GM23338 (cell line): ENCODE results near the gene PAGE4. TPM values are rescaled to one million over a fixed set of nuclear protein-coding genes. Genes with fewer than 3 reads are reported as not detected.

ENCODE experiments used
- ATAC-seq: fragments of 200-7000 bp; cut with Tn5 transposase; 3 replicates; pipeline ENCODE4 v1.9.1; 2020
- DNase-seq: peaks from one replicate; pipeline ENCODE4 v3.0.0-alpha.2; 2015; ENCODE audit warnings: low spot score
- H2AFZ ChIP-seq: fragments of 200-600 bp; sonication (generic); 2 replicates; pipeline ENCODE4 v1.8.0; 2016; ENCODE audit warnings: antibody characterized with exemption, mild to moderate bottlenecking, moderate library complexity
- H3F3A ChIP-seq: fragments of 200-600 bp; sonication (generic); replicated peaks from 2 replicates; pipeline ENCODE4 v1.8.0; 2017; ENCODE audit warnings: antibody characterized with exemption, mixed run types, low read depth
- H3K27ac ChIP-seq: fragments of 200-600 bp; sonication (generic); 2 replicates; pipeline ENCODE4 v1.6.1; 2016; ENCODE audit warnings: low read depth
- H3K27me3 ChIP-seq: fragments of 200-600 bp; sonication (generic); 2 replicates; pipeline ENCODE4 v1.8.0; 2016; ENCODE audit warnings: mild to moderate bottlenecking, mixed run types, moderate library complexity; ENCODE audit not compliant: insufficient read depth
- H3K36me3 ChIP-seq: fragments of 200-600 bp; sonication (generic); 2 replicates; pipeline ENCODE4 v1.8.0; 2016; ENCODE audit warnings: mild to moderate bottlenecking; ENCODE audit not compliant: insufficient read depth
- H3K4me1 ChIP-seq: fragments of 200-600 bp; sonication (generic); 2 replicates; pipeline ENCODE4 v1.8.0; 2016; ENCODE audit warnings: mild to moderate bottlenecking, moderate library complexity; ENCODE audit not compliant: insufficient read depth
- H3K4me2 ChIP-seq: fragments of 200-600 bp; sonication (generic); 2 replicates; pipeline ENCODE4 v1.7.1; 2017; ENCODE audit warnings: mixed run types
- H3K4me3 ChIP-seq: fragments of 200-600 bp; sonication (generic); 2 replicates; pipeline ENCODE4 v1.6.1; 2016; ENCODE audit warnings: mixed run types
- H3K79me2 ChIP-seq: fragments of 200-600 bp; sonication (generic); replicated peaks from 2 replicates; pipeline ENCODE4 v1.8.0; 2017; ENCODE audit warnings: mild to moderate bottlenecking; ENCODE audit not compliant: insufficient read depth
- H3K9me2 ChIP-seq: fragments of 200-600 bp; sonication (generic); 2 replicates; pipeline ENCODE4 v1.8.0; 2017; ENCODE audit not compliant: insufficient read depth
- H4K20me1 ChIP-seq: fragments of 200-600 bp; sonication (generic); replicated peaks from 2 replicates; pipeline ENCODE4 v1.8.0; 2017; ENCODE audit warnings: mild to moderate bottlenecking; ENCODE audit not compliant: insufficient read depth
- H3K27ac Mint-ChIP-seq: 2 replicates; pipeline ENCODE4 v1.8.0; 2020; ENCODE audit warnings: inconsistent platforms, mild to moderate bottlenecking, moderate library complexity, mixed read lengths
- H3K27me3 Mint-ChIP-seq: 3 replicates; pipeline ENCODE4 v1.8.0; 2022; ENCODE audit warnings: low read depth, mild to moderate bottlenecking, moderate library complexity, mixed read lengths, inconsistent platforms; ENCODE audit not compliant: insufficient read depth, poor library complexity
- H3K36me3 Mint-ChIP-seq: 3 replicates; pipeline ENCODE4 v1.8.0; 2021; ENCODE audit warnings: low read depth, mild to moderate bottlenecking, inconsistent platforms, moderate library complexity, mixed read lengths
- H3K4me1 Mint-ChIP-seq: 3 replicates; pipeline ENCODE4 v1.8.0; 2020; ENCODE audit warnings: mild to moderate bottlenecking, inconsistent platforms, mixed read lengths
- H3K4me3 Mint-ChIP-seq: 3 replicates; pipeline ENCODE4 v1.8.0; 2021; ENCODE audit warnings: moderate library complexity, mild to moderate bottlenecking, inconsistent platforms, mixed read lengths
- H3K9me3 Mint-ChIP-seq: 3 replicates; pipeline ENCODE4 v1.8.0; 2020; ENCODE audit warnings: moderate library complexity, mild to moderate bottlenecking, inconsistent platforms, mixed read lengths
- CREB1 ChIP-seq: fragments of 250-450 bp; sonication (Bioruptor Pico); IDR thresholded peaks from 2 replicates; pipeline ENCODE4 v1.5.0; 2020; ENCODE audit warnings: low read depth, mild to moderate bottlenecking, moderate library complexity
- CTCF ChIP-seq, 2 experiments: fragments of 200-600 bp in 1 of 2; sonication (generic) in 1 of 2; conservative IDR thresholded peaks; 2 replicates each; pipeline versions ENCODE4 v1.5.1 to v1.6.1; 2016 to 2017; ENCODE audit warnings: antibody characterized with exemption in 2 of 2, low read depth in 2 of 2, mild to moderate bottlenecking in 2 of 2, moderate library complexity in 1 of 2
- ETS1 ChIP-seq: IDR thresholded peaks from 2 replicates; pipeline ENCODE4 v1.6.1; 2016; ENCODE audit warnings: antibody characterized with exemption
- EZH2 ChIP-seq: fragments of 200-600 bp; sonication (generic); IDR thresholded peaks from one replicate; pipeline ENCODE4 v1.8.0; 2017; ENCODE audit warnings: antibody characterized with exemption, mild to moderate bottlenecking, low read depth; ENCODE audit not compliant: unreplicated experiment
- EZH2phosphoT487 ChIP-seq: fragments of 200-600 bp; sonication (generic); IDR thresholded peaks from one replicate; pipeline ENCODE4 v1.8.1; 2018; ENCODE audit warnings: antibody characterized with exemption; ENCODE audit not compliant: unreplicated experiment
- JUNB ChIP-seq: IDR thresholded peaks from one replicate; pipeline ENCODE4 v1.6.1; 2016; ENCODE audit warnings: antibody characterized with exemption; ENCODE audit not compliant: unreplicated experiment
- NANOG ChIP-seq: IDR thresholded peaks from 2 replicates; pipeline ENCODE4 v1.6.1; 2016; ENCODE audit warnings: antibody characterized with exemption, borderline replicate concordance
- POLR2AphosphoS5 ChIP-seq: IDR thresholded peaks from 2 replicates; pipeline ENCODE4 v1.6.1; 2016; ENCODE audit warnings: antibody characterized with exemption, low read depth
- REST ChIP-seq: IDR thresholded peaks from one replicate; pipeline ENCODE4 v1.6.1; 2018; ENCODE audit warnings: antibody characterized with exemption; ENCODE audit not compliant: unreplicated experiment
- STAT1 ChIP-seq: IDR thresholded peaks from one replicate; pipeline ENCODE4 v1.6.1; 2016; ENCODE audit warnings: antibody characterized with exemption; ENCODE audit not compliant: unreplicated experiment
- ZNF114 ChIP-seq: fragments of 250-450 bp; sonication (Bioruptor Pico); IDR thresholded peaks from 2 replicates; pipeline ENCODE4 v1.5.0; 2020; ENCODE audit warnings: mild to moderate bottlenecking, moderate library complexity
- ZNF331 ChIP-seq: fragments of 250-450 bp; sonication (Bioruptor Pico); IDR thresholded peaks from 2 replicates; pipeline ENCODE4 v1.5.0; 2020; ENCODE audit warnings: low read depth, mild to moderate bottlenecking, moderate library complexity
- ZNF462 ChIP-seq: fragments of 250-450 bp; sonication (Bioruptor Pico); IDR thresholded peaks from 2 replicates; pipeline ENCODE4 v1.5.0; 2020; ENCODE audit warnings: mild to moderate bottlenecking, moderate library complexity
- polyA plus RNA-seq: library from polyadenylated mRNA; unstranded; fragments of >200 nt; fragmentation: Nextera tagmentation; extraction: Ambion mirVana; gene quantifications from 2 replicates; pipeline ENCODE4 v1.2.1, GENCODE V29; 2016
- total RNA-seq: library from RNA; depleted of rRNA; stranded (reverse); fragments of >200 nt; shearing (Covaris generic); gene quantifications from 2 replicates; pipeline ENCODE4 v1.2.3, GENCODE V29; 2014

The PAGE4 gene
- total and polyA plus RNA-seq, 2 experiments from 2014 or later, result 1.6 TPM; not detected in 1

- ATAC-seq (no peak), DNase-seq (no peak)
- Mint-ChIP-seq H3K4me3 (no peak overlapping the region), H3K27ac (no peak overlapping the region), H3K27me3 (peaks cover 3% of the 10 kb centered on the region), H3K36me3 (no peaks in the 10 kb centered on the region), H3K4me1 (no peaks in the 10 kb centered on the region), H3K9me3 (no peaks in the 10 kb centered on the region)
- Histone ChIP-seq H3K79me2 (no peaks in the 10 kb centered on the region), H3K4me3 (no peak overlapping the region), H2AFZ (no peak overlapping the region), H3K4me2 (no peak overlapping the region), H3K4me1 (no peaks in the 10 kb centered on the region), H3F3A (no peaks in the 10 kb centered on the region), H4K20me1 (no peaks in the 10 kb centered on the region), H3K9me2 (no peaks in the 10 kb centered on the region), H3K27me3 (no peaks in the 10 kb centered on the region), H3K36me3 (no peaks in the 10 kb centered on the region), H3K27ac (no peak overlapping the region)
- TF ChIP-seq CREB1 (CRISPR knock-in tag) (no peak), JUNB (no peak), CTCF (conservative IDR thresholded peaks at IDR 0.05; ENCODE audit: low read depth in 2 of 2) (no peak), NANOG (no peak), REST (no peak), ETS1 (no peak), ZNF114 (CRISPR knock-in tag) (no peak), EZH2phosphoT487 (no peak), ZNF462 (CRISPR knock-in tag) (no peak), ZNF331 (CRISPR knock-in tag) (no peak), POLR2AphosphoS5 (no peak), EZH2 (no peak), STAT1 (no peak)
Observed at GRCh38 chrX:49853661-49854060, 24.6 kb downstream of the PAGE4 start.
